ENCODE results near the gene CAP1.
A peak's percentile ranks its signal among the peaks of the same experiment; 100 is the strongest.

CAP1 gene

GRCh38 chr1:40049725-40050124 is 9.2 kb downstream of the CAP1 start:
- DNase-seq (ENCODE audit: insufficient read length) (no peak), FAIRE-seq (no peak)
- TF ChIP-seq POLR2AphosphoS5 (IDR thresholded peaks at IDR 0.05; ENCODE audit: low read depth, low read length) (no peak), POLR2A (IDR thresholded peaks at IDR 0.05; ENCODE audit: low read depth, low read length) (no peak), TAF1 (IDR thresholded peaks at IDR 0.05; ENCODE audit: borderline replicate concordance, low read depth, low read length) (no peak)

GRCh38 chr1:40050863-40051262 is 10.3 kb downstream of the CAP1 start:
- peak; percentile 51 for FAIRE-seq
- no peak for TF ChIP-seq POLR2A (IDR thresholded peaks at IDR 0.05; ENCODE audit: low read depth, low read length)
- TF ChIP-seq POLR2AphosphoS5 (IDR thresholded peaks at IDR 0.05; ENCODE audit: low read depth, low read length) = no peak
- TF ChIP-seq TAF1 (IDR thresholded peaks at IDR 0.05; ENCODE audit: borderline replicate concordance, low read depth, low read length) = no peak
- no peak for DNase-seq (ENCODE audit: insufficient read length)

- FAIRE-seq = no peak
- DNase-seq (ENCODE audit: insufficient read length) = no peak
- no peak for TF ChIP-seq TAF1 (IDR thresholded peaks at IDR 0.05; ENCODE audit: borderline replicate concordance, low read depth, low read length)
- TF ChIP-seq POLR2AphosphoS5 (IDR thresholded peaks at IDR 0.05; ENCODE audit: low read depth, low read length) = no peak
- no peak for TF ChIP-seq POLR2A (IDR thresholded peaks at IDR 0.05; ENCODE audit: low read depth, low read length)
These were observed 12.8 kb downstream of the CAP1 start for GRCh38 chr1:40053138-40053887.

GRCh38 chr1:40056519-40057309 is 16.2 kb downstream of the CAP1 start:
- TF ChIP-seq TAF1 (IDR thresholded peaks at IDR 0.05; ENCODE audit: borderline replicate concordance, low read depth, low read length) = no peak
- TF ChIP-seq POLR2A (IDR thresholded peaks at IDR 0.05; ENCODE audit: low read depth, low read length) = no peak
- TF ChIP-seq POLR2AphosphoS5 (IDR thresholded peaks at IDR 0.05; ENCODE audit: low read depth, low read length) = no peak
- peak; percentile 46 for FAIRE-seq
- DNase-seq (ENCODE audit: insufficient read length) = no peak

GRCh38 chr1:40057310-40058030 is 16.9 kb downstream of the CAP1 start:
- TF ChIP-seq POLR2AphosphoS5 (IDR thresholded peaks at IDR 0.05; ENCODE audit: low read depth, low read length) (no peak), TAF1 (IDR thresholded peaks at IDR 0.05; ENCODE audit: borderline replicate concordance, low read depth, low read length) (no peak), POLR2A (IDR thresholded peaks at IDR 0.05; ENCODE audit: low read depth, low read length) (no peak)
- FAIRE-seq (peak; percentile 73), DNase-seq (ENCODE audit: insufficient read length) (no peak)

GRCh38 chr1:40058097-40058452 is 17.5 kb downstream of the CAP1 start:
- no peak for DNase-seq (ENCODE audit: insufficient read length)
- peak; percentile 27 for FAIRE-seq
- TF ChIP-seq TAF1 (IDR thresholded peaks at IDR 0.05; ENCODE audit: borderline replicate concordance, low read depth, low read length) (no peak), POLR2AphosphoS5 (IDR thresholded peaks at IDR 0.05; ENCODE audit: low read depth, low read length) (no peak), POLR2A (IDR thresholded peaks at IDR 0.05; ENCODE audit: low read depth, low read length) (no peak)

GRCh38 chr1:40058453-40059337 is 18.2 kb downstream of the CAP1 start:
- TF ChIP-seq POLR2A (IDR thresholded peaks at IDR 0.05; ENCODE audit: low read depth, low read length) = no peak
- TF ChIP-seq TAF1 (IDR thresholded peaks at IDR 0.05; ENCODE audit: borderline replicate concordance, low read depth, low read length) = no peak
- TF ChIP-seq POLR2AphosphoS5 (IDR thresholded peaks at IDR 0.05; ENCODE audit: low read depth, low read length) = no peak
- FAIRE-seq = peak; percentile 48
- no peak for DNase-seq (ENCODE audit: insufficient read length)

GRCh38 chr1:40059338-40059959 is 18.9 kb downstream of the CAP1 start:
- FAIRE-seq = no peak
- no peak for TF ChIP-seq POLR2A (IDR thresholded peaks at IDR 0.05; ENCODE audit: low read depth, low read length)
- TF ChIP-seq POLR2AphosphoS5 (IDR thresholded peaks at IDR 0.05; ENCODE audit: low read depth, low read length) = no peak
- no peak for TF ChIP-seq TAF1 (IDR thresholded peaks at IDR 0.05; ENCODE audit: borderline replicate concordance, low read depth, low read length)
- no peak for DNase-seq (ENCODE audit: insufficient read length)

GRCh38 chr1:40059960-40060750 is 19.6 kb downstream of the CAP1 start:
- no peak for TF ChIP-seq POLR2AphosphoS5 (IDR thresholded peaks at IDR 0.05; ENCODE audit: low read depth, low read length)
- DNase-seq (ENCODE audit: insufficient read length) = no peak
- peak; percentile 90 for FAIRE-seq
